Tibial artery (tissue), 4 donors: ENCODE results near the gene GGA2.
A peak's percentile ranks its signal among the peaks of the same experiment; 100 is the strongest.

Source experiments
- DNase-seq, 2 donors: peaks; one replicate each; pipeline ENCODE4 v3.0.0-alpha.2; 2019
- H3K27ac ChIP-seq, 2 donors: fragments of 200-600 bp; sonication (generic) in 1 of 2; 1 replicate in 1 of 2; 2 replicates in 1 of 2; pipeline ENCODE4 v1.5.1; 2018 to 2019; ENCODE audit warnings: mild to moderate bottlenecking in 1 of 2
- H3K27me3 ChIP-seq, 2 donors: fragments of 200-600 bp; sonication (generic) in 1 of 2; one replicate each; pipeline versions ENCODE4 v1.5.1 to v1.6.0; 2016 to 2019
- H3K36me3 ChIP-seq, 3 donors: fragments of 200-600 bp; sonication (generic) in 2 of 3; one replicate each; pipeline ENCODE4 v1.5.1; 2016 to 2019; ENCODE audit warnings: mild to moderate bottlenecking in 2 of 3
- H3K4me1 ChIP-seq, 4 donors: fragments of 200-600 bp; sonication (generic) in 2 of 4; 1 replicate in 3 of 4; 2 replicates in 1 of 4; pipeline ENCODE4 v1.5.1; 2016 to 2019
- H3K4me3 ChIP-seq, 2 donors: fragments of 200-600 bp; sonication (generic) in 1 of 2; 1 replicate in 1 of 2; 2 replicates in 1 of 2; pipeline ENCODE4 v1.5.1; 2018 to 2019; ENCODE audit warnings: mild to moderate bottlenecking in 2 of 2
- H3K9me3 ChIP-seq, 3 donors: fragments of 200-600 bp; sonication (generic) in 1 of 3; one replicate each; pipeline ENCODE4 v1.5.1; 2016 to 2019
- intact Hi-C: fragments of 100-400 bp; cut with DNase I; formaldehyde crosslinking; loops from one replicate; pipeline ENCODE4 v1.15.0; 2023; ENCODE audit warnings: low total_unique reads
- TF ChIP-seq, protein P1 (sequence below), 2 experiments: fragments of 200-600 bp in 1 of 2; fragments of 450-650 bp in 1 of 2; IDR thresholded peaks; one replicate each; pipeline ENCODE4 v1.5.1; 2017 to 2019; ENCODE audit warnings: antibody characterized with exemption in 2 of 2, mild to moderate bottlenecking in 1 of 2, moderate library complexity in 1 of 2

Gene GGA2

DNA sequence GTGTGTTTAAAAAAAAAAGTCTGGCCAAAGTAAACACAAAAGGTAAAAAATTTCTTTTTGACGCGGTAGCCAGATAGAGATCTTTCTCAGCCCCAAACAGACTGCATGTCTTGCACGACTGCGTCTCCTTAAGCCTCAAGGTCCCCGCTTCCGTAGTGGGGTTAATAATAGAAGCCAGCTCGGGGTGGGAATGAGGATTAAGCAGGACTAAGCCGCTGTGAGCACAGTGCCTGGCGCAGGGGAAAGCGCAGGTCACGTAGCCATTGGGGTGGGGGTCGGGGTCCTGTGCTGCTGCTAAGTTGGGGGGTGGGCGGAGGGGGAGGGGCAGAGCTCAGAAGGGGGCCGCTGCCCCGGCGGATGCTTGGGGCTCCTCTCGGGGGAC is 521 bp downstream of the GGA2 start:
- no peaks in the 10 kb centered on the region for H3K9me3 ChIP-seq
- peaks cover 0 to 43% (median 18%) of the 10 kb centered on the region in 4 donors for H3K4me1 ChIP-seq
- TF ChIP-seq, protein P1, sequence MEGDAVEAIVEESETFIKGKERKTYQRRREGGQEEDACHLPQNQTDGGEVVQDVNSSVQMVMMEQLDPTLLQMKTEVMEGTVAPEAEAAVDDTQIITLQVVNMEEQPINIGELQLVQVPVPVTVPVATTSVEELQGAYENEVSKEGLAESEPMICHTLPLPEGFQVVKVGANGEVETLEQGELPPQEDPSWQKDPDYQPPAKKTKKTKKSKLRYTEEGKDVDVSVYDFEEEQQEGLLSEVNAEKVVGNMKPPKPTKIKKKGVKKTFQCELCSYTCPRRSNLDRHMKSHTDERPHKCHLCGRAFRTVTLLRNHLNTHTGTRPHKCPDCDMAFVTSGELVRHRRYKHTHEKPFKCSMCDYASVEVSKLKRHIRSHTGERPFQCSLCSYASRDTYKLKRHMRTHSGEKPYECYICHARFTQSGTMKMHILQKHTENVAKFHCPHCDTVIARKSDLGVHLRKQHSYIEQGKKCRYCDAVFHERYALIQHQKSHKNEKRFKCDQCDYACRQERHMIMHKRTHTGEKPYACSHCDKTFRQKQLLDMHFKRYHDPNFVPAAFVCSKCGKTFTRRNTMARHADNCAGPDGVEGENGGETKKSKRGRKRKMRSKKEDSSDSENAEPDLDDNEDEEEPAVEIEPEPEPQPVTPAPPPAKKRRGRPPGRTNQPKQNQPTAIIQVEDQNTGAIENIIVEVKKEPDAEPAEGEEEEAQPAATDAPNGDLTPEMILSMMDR (IDR thresholded peaks at IDR 0.05), result no peak
- intact Hi-C loops, result loop anchor here (5.0 kb wide), 2 partner anchors 48 to 57 kb away; partner anchors contain the start of genes COG7, EARS2 and UBFD1
- H3K27ac ChIP-seq, result peak overlapping the region; percentile 78 to 91
- no peaks in the 10 kb centered on the region for H3K27me3 ChIP-seq
- no peak for DNase-seq
- H3K4me3 ChIP-seq, result peak overlapping the region; percentile 72 to 99
- H3K36me3 ChIP-seq, result peaks cover 0 to 3% (median 0%) of the 10 kb centered on the region in 3 donors

DNA sequence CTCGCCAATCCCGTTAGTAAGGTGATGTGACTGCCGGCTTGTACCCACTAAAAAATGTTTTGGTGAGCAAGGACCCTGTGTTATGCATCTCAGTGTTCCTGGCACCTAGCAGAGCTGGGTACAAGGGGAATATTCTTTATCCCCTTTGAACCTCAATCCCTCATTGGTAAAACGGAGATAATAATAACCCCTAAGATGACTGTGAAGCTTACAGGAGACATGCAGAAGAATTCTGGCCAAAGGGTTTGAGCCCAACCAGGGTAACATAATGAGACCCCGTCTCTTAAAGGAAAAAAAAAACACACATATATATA is 896 bp downstream of the GGA2 start:
- H3K27ac ChIP-seq, result peak overlapping the region; percentile 78 to 91
- H3K4me1 ChIP-seq, result peaks cover 0 to 47% (median 22%) of the 10 kb centered on the region in 4 donors
- H3K27me3 ChIP-seq, result no peaks in the 10 kb centered on the region
- H3K36me3 ChIP-seq, result no peaks in the 10 kb centered on the region
- DNase-seq, result no peak
- TF ChIP-seq, protein P1 (IDR thresholded peaks at IDR 0.05), result no peak
- no peaks in the 10 kb centered on the region for H3K9me3 ChIP-seq
- peak overlapping the region; percentile 72 to 99 for H3K4me3 ChIP-seq
- intact Hi-C loops, result loop anchor here (5.0 kb wide), 1 partner anchor 57 kb away; the partner anchor contains the start of gene COG7

DNA sequence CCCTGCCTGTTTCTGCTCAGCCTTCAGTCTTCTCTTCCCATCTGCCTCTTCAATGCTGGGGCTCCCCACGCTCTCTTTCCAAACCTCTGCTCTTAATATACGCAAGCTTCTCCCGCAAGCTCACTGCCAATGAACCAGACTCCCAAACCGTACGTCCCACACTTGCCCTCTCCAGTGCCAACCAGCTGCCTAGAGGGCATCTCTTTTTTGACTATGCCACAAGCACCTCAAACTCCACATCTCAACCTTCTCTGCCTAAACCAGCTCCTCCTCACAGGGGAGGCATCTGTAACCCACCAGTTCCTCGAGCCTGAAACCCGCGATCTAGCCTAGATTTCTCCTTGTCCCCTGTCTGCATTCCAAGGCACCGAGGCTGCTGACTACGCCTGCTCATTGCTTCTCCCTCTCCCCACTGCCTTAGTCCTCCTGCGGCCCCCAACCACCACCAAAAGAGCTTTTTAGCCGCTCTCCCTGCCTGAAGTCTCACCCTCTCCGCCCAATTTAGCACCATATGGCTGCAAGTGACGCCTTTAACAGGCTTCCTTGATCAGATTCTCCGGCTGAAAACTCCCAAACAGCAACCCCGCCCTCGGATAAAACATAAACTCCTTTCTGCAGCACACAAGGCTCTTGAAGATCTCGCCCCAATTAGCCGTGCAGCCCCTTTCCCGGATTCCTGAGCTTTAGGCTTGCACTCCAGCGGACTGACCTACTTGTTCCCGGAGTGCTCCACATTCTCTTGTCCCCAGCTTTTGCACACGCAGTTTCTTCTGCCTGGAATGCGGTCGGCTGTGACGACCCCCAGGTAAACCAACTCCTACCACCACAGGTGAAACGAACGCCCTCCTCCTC is 1.5 kb downstream of the GGA2 start:
- Histone ChIP-seq H3K4me1 (peaks cover 0 to 52% (median 27%) of the 10 kb centered on the region in 4 donors), H3K9me3 (no peaks in the 10 kb centered on the region), H3K27ac (peak overlapping the region; percentile 78 to 91), H3K4me3 (peak overlapping the region; percentile 72 to 99), H3K36me3 (no peaks in the 10 kb centered on the region), H3K27me3 (no peaks in the 10 kb centered on the region)
- intact Hi-C loops, result loop anchor here (5.0 kb wide), 1 partner anchor 57 kb away; the partner anchor contains the start of gene COG7
- DNase-seq, result no peak
- TF ChIP-seq, protein P1 (IDR thresholded peaks at IDR 0.05), result no peak

DNA sequence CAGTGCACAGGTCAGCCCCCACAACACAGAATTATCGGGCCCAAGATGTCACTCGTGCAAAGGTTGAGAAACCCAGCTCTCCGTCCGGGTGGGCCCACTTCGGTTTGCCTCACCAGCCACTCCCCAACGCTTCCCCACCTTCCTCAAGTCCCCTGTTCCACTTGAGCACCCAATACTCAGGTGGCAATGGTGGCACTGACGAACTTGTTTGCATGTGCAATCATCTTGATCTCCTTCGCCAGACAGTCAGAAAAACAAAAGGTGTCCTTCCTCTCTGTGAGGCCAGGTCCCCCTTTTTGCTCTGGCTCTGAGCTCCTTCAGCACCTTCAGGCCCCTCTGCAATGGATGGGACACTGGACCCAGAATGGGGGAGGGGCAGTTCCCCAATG is 3.7 kb downstream of the GGA2 start:
- DNase-seq, result no peak
- no peaks in the 10 kb centered on the region for H3K9me3 ChIP-seq
- intact Hi-C loops, result loop anchor here (5.0 kb wide), 1 partner anchor 54 kb away; the partner anchor contains the start of gene COG7
- H3K4me1 ChIP-seq, result peaks cover 0 to 52% (median 29%) of the 10 kb centered on the region in 4 donors
- H3K4me3 ChIP-seq, result no peak overlapping the region
- H3K27ac ChIP-seq, result no peak overlapping the region
- peaks cover 0 to 8% (median 0%) of the 10 kb centered on the region in 3 donors for H3K36me3 ChIP-seq
- no peaks in the 10 kb centered on the region for H3K27me3 ChIP-seq
- TF ChIP-seq, protein P1 (IDR thresholded peaks at IDR 0.05), result no peak

DNA sequence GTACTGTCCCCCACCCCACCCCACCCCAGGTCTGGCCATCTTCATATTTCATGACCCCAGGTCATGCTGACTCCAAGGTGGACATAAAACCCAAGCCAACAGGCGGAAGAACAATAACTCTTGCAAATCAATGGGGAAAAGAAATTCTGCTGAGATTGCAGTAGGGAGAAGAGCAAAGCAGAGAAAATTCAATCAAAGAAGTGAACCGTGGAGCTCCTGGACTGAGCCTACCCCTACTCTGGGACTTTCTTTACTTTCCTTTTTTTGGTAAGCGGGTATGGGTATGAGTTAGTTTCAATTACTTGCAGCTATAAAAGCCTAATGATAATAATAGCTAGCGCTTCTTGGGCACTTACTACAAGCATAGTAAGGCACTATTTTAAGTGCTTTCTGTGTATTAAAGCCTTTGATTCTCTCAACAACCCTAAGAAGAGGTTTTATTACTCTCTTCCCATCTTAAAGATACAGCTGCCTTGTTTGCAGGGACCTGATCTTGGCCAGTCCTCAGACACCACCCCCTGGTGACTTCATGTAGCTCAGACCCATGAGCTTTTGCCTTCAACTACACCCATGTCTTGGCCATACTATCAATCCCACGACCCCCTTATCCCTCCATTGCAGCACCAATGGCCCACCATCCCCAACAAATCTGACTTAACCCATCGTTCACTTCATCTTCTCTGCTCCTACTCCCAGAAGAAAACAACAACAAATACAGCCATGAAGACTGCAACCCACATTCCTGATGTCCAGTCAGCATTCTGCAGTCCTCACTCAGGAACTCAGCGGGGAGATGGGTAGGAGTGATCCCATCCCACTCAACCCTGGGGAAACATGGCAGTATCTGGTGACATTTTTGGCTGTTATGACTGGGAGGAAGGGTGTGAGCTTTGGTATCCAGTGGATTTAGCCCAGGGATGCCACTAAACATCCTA is 4.4 kb downstream of the GGA2 start:
- no peak for DNase-seq
- Histone ChIP-seq H3K9me3 (no peaks in the 10 kb centered on the region), H3K4me1 (peaks cover 0 to 52% (median 29%) of the 10 kb centered on the region in 4 donors), H3K36me3 (peaks cover 0 to 8% (median 0%) of the 10 kb centered on the region in 3 donors), H3K27ac (no peak overlapping the region), H3K4me3 (no peak overlapping the region), H3K27me3 (no peaks in the 10 kb centered on the region)
- intact Hi-C loops, result loop anchor here (5.0 kb wide), 1 partner anchor 54 kb away; the partner anchor contains the start of gene COG7
- TF ChIP-seq, protein P1 (IDR thresholded peaks at IDR 0.05), result no peak
